Right ventricle myocardium superior (tissue), 1 donor: ENCODE data around the gene ARHGAP28. TPM values are rescaled to one million over a fixed set of nuclear protein-coding genes. Genes with fewer than 3 reads are reported as not detected.

Experiments
- ATAC-seq: fragments of 200-7000 bp; cut with Tn5 transposase; one replicate; pipeline ENCODE4 v1.9.1; 2020; ENCODE audit warnings: mild to moderate bottlenecking; ENCODE audit not compliant: poor library complexity
- DNase-seq: peaks from one replicate; pipeline ENCODE4 v3.0.0-alpha.2; 2020
- intact Hi-C: fragments of 100-400 bp; cut with DNase I; formaldehyde crosslinking; loops from one replicate; pipeline ENCODE4 v1.11.2; 2022
- total RNA-seq: library from RNA; stranded (reverse); fragmentation: NEBNext Ultra II Directional; extraction: Animal tissue kit (Norgen Biotek cat#: 25700); gene quantifications from one replicate; pipeline ENCODE4 v1.2.1, GENCODE V29; 2021
- donor health status: DM: no; HTN: yes; CAD: no; lungs with severe emphysema.

The ARHGAP28 gene
- total RNA-seq, 1 donor from 2014 or later: 1.1 TPM

DNA sequence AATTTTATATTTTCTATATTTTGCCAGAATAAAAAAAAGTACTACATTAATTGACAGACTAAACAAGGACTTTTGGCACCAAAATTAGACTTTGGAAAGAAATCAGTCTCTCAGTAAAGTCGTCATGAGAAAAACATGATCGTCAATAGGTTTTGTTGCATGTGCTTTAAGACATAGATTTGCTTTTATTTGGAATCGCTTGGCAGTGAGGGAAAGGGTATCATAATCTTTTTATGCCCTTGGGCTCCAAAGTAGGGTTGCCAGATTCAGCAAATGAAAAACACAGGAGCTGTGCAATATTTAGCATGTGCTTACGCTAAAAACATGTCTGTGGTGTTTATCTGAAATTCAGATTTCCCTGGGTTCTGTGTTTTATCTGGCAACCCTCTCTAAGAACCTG lies 210.5 kb downstream of the ARHGAP28 start:
- intact Hi-C loops: no loop called here
- ATAC-seq: no peak
- DNase-seq: no peak

DNA sequence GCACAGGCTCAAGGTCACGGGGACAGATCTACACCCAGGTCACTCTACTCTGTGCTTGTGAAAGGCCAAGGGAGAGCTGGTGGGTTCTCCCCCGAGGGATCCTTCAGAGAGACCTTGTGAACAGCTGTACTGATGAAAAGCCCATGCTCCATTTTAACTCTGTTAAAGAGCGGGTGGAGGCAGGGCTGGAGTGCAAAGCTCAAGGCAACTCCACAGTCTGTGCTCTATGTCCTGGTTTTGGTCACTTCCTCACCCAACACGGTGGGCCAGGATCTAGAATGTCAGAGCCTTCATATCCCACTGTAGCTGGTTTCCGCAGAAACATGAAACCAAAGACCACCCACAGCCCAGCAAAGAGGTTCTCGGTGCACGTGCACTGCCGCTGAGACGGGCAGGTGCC lies 210.9 kb downstream of the ARHGAP28 start:
- no peak for ATAC-seq
- intact Hi-C loops: no loop called here
- DNase-seq: no peak

GRCh38 chr18:6941996-6942395 lies 212.5 kb downstream of the ARHGAP28 start:
- DNase-seq (no peak), ATAC-seq (no peak)
- intact Hi-C loops: no loop called here

DNA sequence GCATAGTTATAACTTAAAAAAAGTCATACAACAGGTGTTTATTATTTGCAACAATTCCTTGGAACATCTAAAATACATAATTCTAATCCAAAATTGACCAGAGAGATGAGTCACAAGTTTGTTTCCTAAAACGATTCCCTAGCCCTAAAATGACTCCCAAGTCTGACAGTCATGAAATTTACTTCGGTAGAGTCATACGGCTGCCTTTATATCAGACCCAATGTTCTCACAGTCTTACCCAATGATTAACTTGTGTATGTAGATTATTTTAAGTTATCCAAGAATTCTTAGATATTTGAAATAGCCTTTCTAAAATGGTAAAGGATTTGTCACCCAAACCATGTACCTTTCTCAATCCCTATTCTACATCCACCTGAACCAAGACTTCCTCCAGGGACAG lies 213.2 kb downstream of the ARHGAP28 start:
- DNase-seq: no peak
- ATAC-seq: no peak
- intact Hi-C loops: no loop called here

DNA sequence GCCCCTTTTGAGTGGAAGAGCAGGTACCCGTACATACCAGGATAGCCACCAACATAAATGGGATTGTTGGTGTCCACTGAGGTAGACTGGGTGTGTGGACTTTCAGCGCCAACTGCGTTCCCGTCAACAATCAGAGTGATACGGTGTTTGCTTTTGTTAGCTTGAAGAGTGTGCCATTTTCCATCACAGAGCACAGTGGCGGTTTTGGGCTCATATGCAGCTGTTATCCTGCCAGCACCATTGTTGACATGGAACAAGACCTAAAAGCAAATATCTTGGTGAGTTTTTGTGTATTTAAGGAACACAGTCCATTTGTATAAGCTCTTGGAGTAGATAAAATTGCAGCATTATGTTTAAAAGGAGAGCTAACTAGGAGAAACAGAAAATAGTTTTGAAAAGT lies 213.6 kb downstream of the ARHGAP28 start:
- no peak for ATAC-seq
- DNase-seq: no peak
- intact Hi-C loops: no loop called here

- ATAC-seq (no peak), DNase-seq (no peak)
- intact Hi-C loops: no loop called here
These were observed 218.0 kb downstream of the ARHGAP28 start for GRCh38 chr18:6947338-6948030.

DNA sequence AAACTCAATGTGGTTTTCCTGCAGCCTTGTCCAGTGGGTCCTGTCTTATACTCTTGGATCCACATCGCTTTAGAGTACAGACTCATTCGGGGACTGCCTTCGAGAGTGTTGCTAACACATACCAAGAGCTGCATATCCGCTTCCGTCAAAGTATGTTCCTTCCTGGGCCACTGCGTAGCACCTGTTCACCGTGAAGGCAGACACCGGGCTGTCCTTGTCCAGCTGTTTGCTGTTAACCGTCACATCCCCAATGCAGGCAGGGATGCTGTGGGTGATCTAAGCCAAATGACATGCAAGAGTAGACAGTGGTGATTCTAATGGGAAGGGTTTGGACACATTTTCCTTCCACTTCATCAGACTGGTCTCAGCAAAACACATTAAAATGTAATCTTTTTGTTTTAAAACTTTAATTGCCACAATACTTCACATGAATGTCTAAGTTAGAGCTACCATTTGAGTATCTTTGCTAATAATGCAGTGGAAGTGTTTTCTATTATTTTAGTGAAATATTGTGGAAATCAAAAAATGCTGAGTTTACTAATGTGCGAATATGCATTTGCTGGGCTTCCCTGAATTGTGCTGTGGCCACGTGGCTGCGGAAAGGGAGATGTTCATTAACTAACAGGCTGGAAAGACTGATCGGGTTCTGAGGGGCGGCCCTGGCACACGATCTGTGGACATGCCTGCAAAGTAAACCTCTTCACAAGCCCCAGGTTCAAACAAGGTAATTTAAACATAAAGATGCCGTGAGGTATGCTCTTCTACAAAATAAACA lies 219.0 kb downstream of the ARHGAP28 start:
- intact Hi-C loops: no loop called here
- no peak for DNase-seq
- no peak for ATAC-seq

GRCh38 chr18:6949800-6950586 lies 220.5 kb downstream of the ARHGAP28 start:
- ATAC-seq (no peak), DNase-seq (no peak)
- intact Hi-C loops: no loop called here

- no peak for ATAC-seq
- DNase-seq: no peak
- intact Hi-C loops: no loop called here
These were observed 221.1 kb downstream of the ARHGAP28 start for GRCh38 chr18:6950641-6951040.

GRCh38 chr18:6951336-6952090 lies 222.0 kb downstream of the ARHGAP28 start:
- DNase-seq: no peak
- ATAC-seq: no peak
- intact Hi-C loops: no loop called here

DNA sequence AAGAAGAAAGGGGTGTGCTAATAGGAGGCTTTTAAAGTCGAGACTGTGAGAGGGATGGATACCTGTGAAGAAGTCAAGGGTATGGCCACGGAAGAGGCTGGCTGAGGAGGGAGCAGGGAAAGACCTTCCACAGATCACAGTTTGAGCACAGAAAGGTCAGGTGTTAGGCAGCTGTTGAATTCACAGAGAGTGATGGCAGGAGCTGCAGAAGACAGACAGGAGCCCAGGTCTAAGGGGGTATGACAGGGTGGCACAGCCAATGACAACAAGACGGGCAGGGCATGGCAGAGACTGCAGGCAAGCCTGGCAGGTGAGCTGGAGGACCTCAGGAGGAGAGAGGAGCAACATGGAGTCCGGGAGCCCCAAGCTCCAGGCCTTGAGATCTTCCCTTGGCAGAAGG lies 225.0 kb downstream of the ARHGAP28 start:
- intact Hi-C loops: no loop called here
- ATAC-seq (no peak), DNase-seq (no peak)

- DNase-seq: no peak
- ATAC-seq: no peak
- intact Hi-C loops: no loop called here
These were observed 225.8 kb downstream of the ARHGAP28 start for GRCh38 chr18:6955304-6955703.

GRCh38 chr18:6956495-6956894 lies 227.0 kb downstream of the ARHGAP28 start:
- ATAC-seq (no peak), DNase-seq (no peak)
- intact Hi-C loops: no loop called here

DNA sequence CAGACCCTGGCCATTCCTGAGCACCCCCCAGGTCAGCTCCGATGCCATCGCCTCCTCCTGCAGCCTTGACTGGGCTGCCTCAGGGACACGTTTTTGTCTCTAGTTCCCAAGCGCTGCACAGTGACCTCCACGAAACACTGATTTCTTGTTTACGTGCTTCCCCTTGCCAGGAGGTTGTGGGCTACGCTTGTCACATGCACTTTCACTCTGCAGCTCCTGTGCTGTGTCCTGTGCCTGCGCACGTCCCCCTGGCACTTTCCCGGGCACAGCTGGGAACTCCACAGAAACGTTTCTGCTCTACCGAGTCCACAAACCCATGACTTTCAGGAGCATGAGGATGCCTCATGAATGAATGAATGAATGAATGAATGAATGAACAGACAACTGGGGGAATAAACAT lies 227.5 kb downstream of the ARHGAP28 start:
- no peak for ATAC-seq
- intact Hi-C loops: no loop called here
- DNase-seq: no peak

DNA sequence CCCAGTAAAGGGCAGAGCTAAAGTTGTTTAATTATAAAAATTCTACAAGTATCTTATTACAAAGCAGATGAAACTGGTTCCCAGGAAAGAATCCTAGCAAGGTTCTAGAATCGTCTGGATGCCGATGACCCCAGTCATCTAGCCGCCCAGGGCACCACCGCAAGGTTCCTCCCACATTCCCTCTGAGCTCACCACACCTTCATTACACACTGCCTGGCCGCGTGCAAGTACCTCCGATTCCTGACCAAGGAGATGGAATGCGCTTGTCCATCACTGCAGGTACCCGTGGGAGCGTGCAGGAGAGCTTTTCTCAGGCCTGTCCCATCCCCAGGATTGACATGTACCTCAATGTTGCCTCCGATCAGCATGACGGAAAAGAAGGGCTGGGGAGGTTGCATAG lies 229.6 kb downstream of the ARHGAP28 start:
- intact Hi-C loops: no loop called here
- ATAC-seq: no peak
- DNase-seq: no peak

GRCh38 chr18:6960124-6960523 lies 230.6 kb downstream of the ARHGAP28 start:
- intact Hi-C loops: no loop called here
- no peak for DNase-seq
- ATAC-seq: no peak

- ATAC-seq (no peak), DNase-seq (no peak)
- intact Hi-C loops: no loop called here
These were observed 231.1 kb downstream of the ARHGAP28 start for GRCh38 chr18:6960656-6961055.

DNA sequence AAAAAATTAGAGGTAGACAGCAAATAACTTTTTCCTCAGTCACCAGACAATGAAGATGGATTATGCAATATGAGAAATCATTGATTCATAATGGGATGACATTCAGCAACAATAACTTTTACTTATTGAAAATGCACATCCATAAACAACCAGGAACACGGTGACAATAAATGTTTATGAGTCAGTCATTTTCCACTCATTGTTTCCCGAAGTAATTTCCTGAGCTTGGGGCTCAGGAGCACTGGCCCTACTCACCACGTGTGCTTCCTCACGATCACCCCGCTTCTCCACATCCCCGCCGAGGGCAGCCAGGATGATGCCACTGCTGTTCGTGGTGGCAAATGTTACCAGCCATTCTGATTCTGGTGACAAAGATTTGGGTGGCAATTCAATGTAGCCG lies 231.8 kb downstream of the ARHGAP28 start:
- intact Hi-C loops: no loop called here
- DNase-seq (no peak), ATAC-seq (no peak)
